ENCODE measurements around the gene FRY.

Gene FRY

DNA sequence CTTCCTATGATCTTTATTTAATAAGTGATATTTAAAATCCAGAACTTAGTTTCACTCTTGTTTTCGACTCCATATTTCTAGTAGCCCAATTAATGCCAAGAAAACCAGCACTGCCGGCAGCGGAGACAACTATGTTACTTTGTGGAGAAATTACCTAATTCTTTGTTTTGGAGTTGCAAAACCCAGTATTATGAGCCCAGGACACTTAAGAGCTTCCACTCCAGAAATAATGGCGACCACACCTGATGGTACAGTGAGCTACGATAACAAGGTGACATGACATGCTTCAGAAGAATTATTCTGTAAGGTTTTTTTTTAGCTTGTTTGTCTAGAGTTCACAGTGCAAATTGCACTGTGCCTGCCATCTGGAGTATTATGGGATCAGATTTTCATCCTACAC, 147.2 kb downstream of the FRY start:
- DNase-seq: no peak
- no peak for TF ChIP-seq POLR2A (IDR thresholded peaks at IDR 0.05; ENCODE audit: low read length)
- TF ChIP-seq GATA1 (IDR thresholded peaks at IDR 0.05; ENCODE audit: low read depth, low read length): no peak

DNA sequence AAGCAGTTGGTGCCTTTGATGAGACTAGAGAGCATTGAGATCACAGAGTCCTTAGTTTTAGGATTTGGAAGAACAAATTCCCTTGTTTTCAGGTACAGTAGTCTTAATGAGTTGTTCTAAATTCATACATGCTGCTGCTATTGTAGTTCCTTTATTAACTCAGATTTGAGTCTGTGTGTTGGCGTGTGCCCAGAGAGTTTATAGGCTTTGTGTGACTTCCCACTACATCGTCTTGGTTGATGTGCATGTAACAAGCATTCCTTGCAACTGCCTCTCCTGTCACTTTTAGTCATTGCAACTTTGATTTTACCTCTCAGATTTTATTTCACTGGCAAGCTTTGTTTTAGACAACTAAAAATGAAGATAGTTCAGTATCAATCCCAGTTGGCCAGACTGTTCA, 148.1 kb downstream of the FRY start:
- DNase-seq: peak in 1 of 2 experiments; percentile 24
- TF ChIP-seq POLR2A (IDR thresholded peaks at IDR 0.05; ENCODE audit: low read length) (no peak), GATA1 (IDR thresholded peaks at IDR 0.05; ENCODE audit: low read depth, low read length) (no peak)

DNA sequence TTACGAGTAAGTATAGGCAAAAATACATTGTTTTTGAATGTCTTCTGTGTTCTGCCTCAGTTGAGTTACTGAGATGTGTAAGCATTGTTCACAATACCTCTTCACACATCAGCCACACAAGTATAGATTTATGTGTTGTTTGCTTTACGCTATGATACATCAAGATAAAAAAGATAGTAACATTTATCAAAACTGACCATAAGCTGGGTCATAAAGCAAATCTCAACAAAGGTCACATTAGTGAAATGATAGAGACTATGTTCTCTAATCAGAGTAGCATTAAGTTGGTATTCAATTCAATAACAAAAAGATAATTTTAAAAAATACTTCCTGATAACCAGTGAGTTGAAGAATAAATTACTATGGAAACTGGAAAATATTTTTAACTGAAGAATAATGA, 156.1 kb downstream of the FRY start:
- TF ChIP-seq GATA1 (IDR thresholded peaks at IDR 0.05; ENCODE audit: low read depth, low read length): no peak
- no peak for TF ChIP-seq POLR2A (IDR thresholded peaks at IDR 0.05; ENCODE audit: low read length)
- DNase-seq: no peak

DNA sequence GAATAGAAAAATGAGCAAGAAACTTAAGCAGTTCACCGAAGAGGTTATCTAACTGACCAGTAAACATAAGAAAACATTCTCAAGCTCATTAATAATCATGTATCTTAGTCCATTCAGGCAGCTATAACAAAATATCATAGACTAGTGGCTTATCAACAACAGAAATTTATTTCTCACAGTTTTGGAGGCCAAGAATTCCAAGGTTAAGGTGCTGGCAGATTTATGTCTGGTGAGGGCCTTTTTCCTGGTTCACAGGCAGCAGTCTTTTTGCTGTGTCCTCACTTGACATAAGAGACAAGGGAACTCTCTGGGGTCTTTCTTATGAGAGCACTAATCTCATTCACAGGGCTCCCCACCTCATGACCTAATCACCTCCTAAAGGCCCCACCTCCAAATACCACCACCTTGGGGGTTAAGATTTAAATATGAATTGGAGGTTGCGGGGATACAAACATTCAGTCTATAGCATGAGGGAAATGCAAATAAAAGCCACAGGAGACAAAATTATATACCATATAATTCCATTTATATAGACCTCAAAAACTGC, 160.0 kb downstream of the FRY start:
- DNase-seq: no peak
- no peak for TF ChIP-seq POLR2A (IDR thresholded peaks at IDR 0.05; ENCODE audit: low read length)
- TF ChIP-seq GATA1 (IDR thresholded peaks at IDR 0.05; ENCODE audit: low read depth, low read length): no peak

DNA sequence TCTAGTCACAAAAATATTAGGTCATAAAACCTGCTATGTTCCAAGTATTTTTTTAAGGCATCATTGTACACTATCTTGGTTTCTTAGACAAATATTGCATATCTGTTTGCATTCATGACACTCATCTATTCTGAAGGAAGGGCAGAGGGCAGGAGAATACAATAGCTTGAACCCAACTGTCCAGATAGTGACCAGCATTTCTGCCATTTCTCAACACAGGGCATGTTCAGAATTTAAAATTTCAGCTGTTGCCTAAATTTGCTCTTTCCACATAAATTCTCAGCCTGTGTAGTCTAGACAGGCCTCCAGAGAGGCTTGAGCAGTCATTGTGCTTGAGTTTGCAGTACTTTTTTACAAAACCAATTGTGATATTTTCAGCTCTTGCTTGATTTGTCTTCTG, 164.1 kb downstream of the FRY start:
- no peak for DNase-seq
- no peak for TF ChIP-seq GATA1 (IDR thresholded peaks at IDR 0.05; ENCODE audit: low read depth, low read length)
- no peak for TF ChIP-seq POLR2A (IDR thresholded peaks at IDR 0.05; ENCODE audit: low read length)

DNA sequence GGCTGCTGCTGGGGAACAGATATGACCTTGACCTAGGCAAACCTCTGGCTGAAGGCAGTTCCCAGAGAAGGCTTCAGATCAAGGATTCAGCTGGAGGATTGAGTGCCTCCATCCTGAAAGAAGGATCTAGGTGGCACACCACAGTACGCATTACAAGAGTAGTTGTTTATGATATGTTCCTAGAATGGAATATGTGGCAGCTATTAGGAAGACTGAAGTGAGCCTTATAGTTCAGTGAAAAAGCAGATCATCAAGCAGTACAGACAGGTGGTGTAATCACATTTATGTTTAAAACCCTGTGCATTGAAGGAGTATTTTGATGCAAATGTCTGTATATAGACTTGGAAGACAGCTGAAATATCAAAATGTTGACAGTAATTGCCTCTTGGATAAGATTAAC, 167.6 kb downstream of the FRY start:
- TF ChIP-seq POLR2A (IDR thresholded peaks at IDR 0.05; ENCODE audit: low read length) (no peak), GATA1 (IDR thresholded peaks at IDR 0.05; ENCODE audit: low read depth, low read length) (no peak)
- no peak for DNase-seq

DNA sequence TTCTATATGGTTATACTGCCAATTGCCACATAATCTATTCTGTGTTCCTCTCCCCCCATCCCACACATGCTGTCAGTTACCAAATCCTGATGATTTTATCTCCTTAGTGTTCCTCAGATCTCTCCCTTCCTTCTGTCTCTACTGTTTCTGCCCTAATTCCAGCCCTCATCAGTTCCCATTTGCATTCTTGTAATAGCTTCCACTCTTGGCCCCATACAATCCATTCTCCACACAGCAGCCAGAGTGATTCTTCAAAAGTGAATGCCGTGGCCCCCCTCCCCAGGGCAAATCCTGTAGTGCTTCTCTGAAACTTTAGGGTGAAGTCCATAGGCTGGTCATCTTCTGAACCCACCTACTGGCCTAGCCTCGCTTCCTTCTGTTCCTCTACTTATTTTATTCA, 169.2 kb downstream of the FRY start:
- DNase-seq: no peak
- TF ChIP-seq POLR2A (IDR thresholded peaks at IDR 0.05; ENCODE audit: low read length) (no peak), GATA1 (IDR thresholded peaks at IDR 0.05; ENCODE audit: low read depth, low read length) (no peak)

DNA sequence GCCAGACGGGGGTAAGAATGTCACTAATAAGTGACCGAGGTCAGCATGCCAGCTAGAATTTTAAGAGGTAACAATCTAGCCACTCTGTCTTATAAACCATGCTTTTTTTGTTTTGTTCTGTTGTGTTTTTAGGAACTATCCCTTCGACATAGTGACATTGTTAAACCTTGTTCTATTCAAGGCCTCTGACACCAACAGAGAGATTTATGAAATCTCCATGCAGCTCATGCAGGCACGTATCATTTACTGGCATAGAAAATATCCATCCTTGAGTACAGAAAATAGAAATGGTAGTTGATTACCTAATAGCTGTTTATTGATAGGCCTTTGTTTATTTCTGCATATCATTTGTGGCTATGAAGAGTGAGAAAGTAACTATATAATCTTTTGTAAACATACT, 170.2 kb downstream of the FRY start:
- DNase-seq: no peak
- no peak for TF ChIP-seq POLR2A (IDR thresholded peaks at IDR 0.05; ENCODE audit: low read length)
- no peak for TF ChIP-seq GATA1 (IDR thresholded peaks at IDR 0.05; ENCODE audit: low read depth, low read length)

DNA sequence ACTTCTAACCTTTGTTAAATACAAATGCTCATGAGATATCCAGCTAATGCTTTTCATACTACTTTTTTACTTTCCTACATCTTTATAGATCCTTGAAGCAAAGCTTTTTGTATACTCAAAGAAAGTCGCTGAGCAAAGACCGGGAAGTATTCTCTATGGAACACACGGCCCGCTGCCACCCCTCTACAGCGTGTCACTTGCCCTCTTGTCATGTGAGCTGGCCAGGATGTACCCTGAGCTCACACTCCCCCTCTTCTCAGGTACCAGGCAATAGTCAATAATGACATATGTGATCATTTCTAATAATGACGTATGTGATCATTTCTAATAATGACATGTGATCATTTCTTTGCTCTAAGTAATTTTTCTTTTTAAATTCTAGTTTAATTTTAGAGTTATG, 170.7 kb downstream of the FRY start:
- TF ChIP-seq POLR2A (IDR thresholded peaks at IDR 0.05; ENCODE audit: low read length) (no peak), GATA1 (IDR thresholded peaks at IDR 0.05; ENCODE audit: low read depth, low read length) (no peak)
- DNase-seq: no peak

DNA sequence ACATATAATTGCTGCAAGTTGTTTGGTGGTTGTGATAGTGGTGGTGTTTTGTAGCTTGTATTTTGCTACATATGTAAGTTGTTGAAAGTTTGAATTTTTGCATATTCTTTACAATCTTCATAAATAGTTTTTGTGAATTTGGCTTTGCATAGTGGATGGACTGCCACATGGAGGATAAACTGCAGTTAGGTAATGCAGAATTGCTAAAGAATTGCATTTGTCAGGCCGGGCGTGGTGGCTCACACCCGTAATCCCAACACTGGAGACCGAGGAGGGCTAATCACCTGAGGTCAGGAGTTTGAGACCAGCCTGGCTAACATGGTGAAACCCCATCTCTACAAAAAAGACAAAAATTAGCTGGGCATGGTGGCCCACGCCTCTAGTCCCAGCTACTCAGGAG, 171.6 kb downstream of the FRY start:
- TF ChIP-seq GATA1 (IDR thresholded peaks at IDR 0.05; ENCODE audit: low read depth, low read length) (no peak), POLR2A (IDR thresholded peaks at IDR 0.05; ENCODE audit: low read length) (no peak)
- no peak for DNase-seq

DNA sequence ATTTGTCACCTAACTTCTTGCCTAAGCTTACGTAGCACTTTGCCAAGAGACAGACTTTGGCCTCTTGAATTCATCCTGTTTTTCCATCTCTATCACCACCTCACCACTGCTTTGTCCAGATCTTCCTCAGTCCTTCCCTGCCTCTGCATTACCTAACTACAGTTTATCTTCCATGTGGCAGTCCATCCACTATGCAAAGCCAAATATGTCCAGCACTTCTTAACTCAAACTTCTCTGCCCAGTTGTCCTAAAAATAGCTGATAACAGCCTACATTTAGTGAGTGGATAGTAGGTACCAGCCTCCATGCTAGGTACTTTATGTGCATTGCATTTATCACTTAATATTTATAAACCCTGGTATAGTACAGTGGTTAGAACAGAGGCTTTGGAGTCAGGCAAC, 172.2 kb downstream of the FRY start:
- TF ChIP-seq GATA1 (IDR thresholded peaks at IDR 0.05; ENCODE audit: low read depth, low read length) (no peak), POLR2A (IDR thresholded peaks at IDR 0.05; ENCODE audit: low read length) (no peak)
- no peak for DNase-seq

DNA sequence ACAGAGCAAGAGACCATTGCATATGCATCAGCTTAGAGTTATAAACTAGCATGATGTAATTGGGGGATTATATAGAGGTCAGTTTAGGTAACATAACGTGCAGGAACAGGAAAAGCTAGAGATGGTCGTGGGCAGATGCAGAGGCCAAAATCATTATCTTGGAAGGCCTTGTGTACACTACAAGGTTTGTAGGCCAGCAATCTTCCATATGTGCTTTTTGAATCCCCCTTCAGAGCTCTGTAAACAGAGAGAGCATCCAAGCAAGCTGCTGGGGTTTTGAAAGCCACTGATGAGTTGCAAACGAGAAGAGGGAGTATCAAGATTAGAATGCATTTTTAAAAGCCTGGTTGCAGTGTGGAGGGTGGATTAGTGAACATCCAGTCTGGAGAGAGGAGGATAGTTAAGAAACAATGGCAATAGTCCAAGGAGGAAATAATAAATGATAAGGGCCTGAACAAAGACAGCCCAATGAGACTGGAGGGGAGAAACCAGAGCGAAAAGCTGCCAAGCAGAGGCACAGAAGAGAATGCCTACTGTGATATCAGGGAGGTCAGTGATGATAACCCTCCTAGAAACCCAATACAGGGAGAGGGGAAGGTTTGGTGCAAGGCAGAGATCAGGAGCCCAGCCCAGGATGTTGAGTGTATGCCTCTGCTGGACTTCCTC, 174.0 kb downstream of the FRY start:
- no peak for DNase-seq

DNA sequence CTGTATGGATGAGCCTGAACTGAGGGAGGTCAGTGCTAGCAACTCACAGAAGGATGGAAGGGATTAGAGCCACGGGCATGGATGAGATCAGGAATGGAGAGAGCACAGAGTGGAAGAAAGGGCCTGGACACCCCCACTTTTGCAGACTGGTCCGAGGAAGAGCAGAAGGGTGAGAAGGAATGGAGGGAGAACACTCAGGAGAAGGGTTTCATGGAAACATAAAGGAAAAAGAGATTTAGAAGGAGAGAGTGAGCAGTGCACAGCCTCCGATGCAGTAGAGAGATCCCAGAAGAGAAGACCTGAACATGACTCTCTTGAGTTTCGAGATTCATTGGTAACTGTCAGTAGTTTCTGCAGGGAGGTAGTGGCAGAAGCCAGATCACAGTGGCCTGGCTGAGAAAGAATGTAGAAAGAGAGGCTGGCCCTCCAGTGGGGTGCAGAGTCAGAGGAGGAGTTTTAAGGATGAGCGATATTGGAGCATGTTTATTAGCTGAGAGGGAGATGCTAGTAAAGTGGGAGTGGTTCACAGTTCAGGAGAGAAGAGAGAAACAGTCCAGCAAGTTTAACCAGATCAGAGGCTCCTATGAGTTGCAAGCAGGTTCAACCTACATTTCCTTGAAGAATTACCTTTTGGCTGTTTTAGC, 174.6 kb downstream of the FRY start:
- no peak for DNase-seq
- TF ChIP-seq GATA1 (IDR thresholded peaks at IDR 0.05; ENCODE audit: low read depth, low read length): no peak
- no peak for TF ChIP-seq POLR2A (IDR thresholded peaks at IDR 0.05; ENCODE audit: low read length)

More for the DNA sequence above, 174.0 kb downstream of the FRY start:
- TF ChIP-seq POLR2A (IDR thresholded peaks at IDR 0.05; ENCODE audit: low read length) (no peak), GATA1 (IDR thresholded peaks at IDR 0.05; ENCODE audit: low read depth, low read length) (no peak)

DNA sequence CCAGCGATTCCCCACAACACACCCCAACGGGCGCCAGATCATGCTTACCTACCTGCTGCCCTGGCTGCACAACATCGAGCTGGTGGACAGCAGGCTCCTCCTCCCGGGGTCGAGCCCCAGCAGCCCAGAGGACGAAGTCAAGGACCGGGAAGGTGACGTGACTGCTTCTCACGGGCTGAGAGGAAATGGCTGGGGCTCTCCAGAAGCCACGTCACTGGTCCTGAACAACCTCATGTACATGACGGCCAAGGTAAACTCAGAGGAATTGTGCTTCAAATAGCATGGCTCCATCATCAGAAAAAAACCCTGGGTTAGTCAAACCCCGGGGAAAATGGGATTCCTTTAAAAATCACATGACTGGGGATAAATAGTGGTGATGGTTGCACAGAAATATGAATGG, 177.3 kb downstream of the FRY start:
- TF ChIP-seq POLR2A (IDR thresholded peaks at IDR 0.05; ENCODE audit: low read length): no peak
- no peak for TF ChIP-seq GATA1 (IDR thresholded peaks at IDR 0.05; ENCODE audit: low read depth, low read length)
- no peak for DNase-seq

DNA sequence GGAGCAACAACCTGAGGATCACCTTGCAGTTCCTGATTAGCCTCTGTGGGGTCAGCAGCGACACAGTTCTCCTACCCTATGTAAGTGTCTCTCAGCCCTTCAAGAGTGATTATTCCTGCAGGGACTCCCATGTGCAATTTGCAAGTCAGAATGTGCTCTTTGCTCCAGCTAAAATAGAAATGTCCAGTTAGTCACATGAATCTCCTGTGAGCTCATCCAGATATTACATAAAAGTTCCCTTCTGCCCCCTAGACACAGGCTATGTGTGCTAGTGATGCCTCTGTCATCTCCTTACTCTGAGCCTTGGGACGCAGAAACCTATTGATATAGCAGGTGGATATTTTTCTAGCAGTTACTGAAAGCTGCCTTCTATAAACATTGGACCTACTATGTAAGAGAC, 178.1 kb downstream of the FRY start:
- TF ChIP-seq POLR2A (IDR thresholded peaks at IDR 0.05; ENCODE audit: low read length) (no peak), GATA1 (IDR thresholded peaks at IDR 0.05; ENCODE audit: low read depth, low read length) (no peak)
- DNase-seq: no peak

All from erythroblast (primary cell).